Panc1 (cell line): ENCODE data around the gene KRCC1. TPM values are rescaled to one million over a fixed set of nuclear protein-coding genes. Genes with fewer than 3 reads are reported as not detected.

Experiments used
- ATAC-seq: fragments of 200-7000 bp; cut with Tn5 transposase; 2 replicates; pipeline ENCODE4 v1.9.1; 2020; ENCODE audit warnings: mild to moderate bottlenecking, moderate library complexity
- BruUV-seq: library from RNA; stranded (reverse); fragments of 400-500 nt; replicated peaks from 2 replicates; lab custom pipeline; 2021; lab: Mats Ljungman, UMichigan
- CTCF ChIA-PET: fragments of 300-600 bp; sonication (Branson Sonifier 250); formaldehyde crosslinking; loops from one replicate; lab custom pipeline; 2022; ENCODE audit warnings: antibody characterized with exemption; lab: Charles Lee
- POLR2A ChIA-PET: fragments of 300-600 bp; sonication (Branson Sonifier 250); formaldehyde crosslinking; loops from one replicate; lab custom pipeline; 2022; ENCODE audit warnings: antibody characterized with exemption; lab: Charles Lee
- DNase-seq: peaks from one replicate; pipeline ENCODE4 v3.0.0-alpha.2; 2010; ENCODE audit warnings: low read depth, low spot score
- H3K27ac ChIP-seq: 2 replicates; pipeline ENCODE4 v1.5.1; 2011; ENCODE audit warnings: mild to moderate bottlenecking, low read length, inconsistent platforms
- H3K27me3 ChIP-seq: fragments of 200-500 bp; sonication (Bioruptor generic); 2 replicates; pipeline ENCODE4 v1.6.0; 2014; ENCODE audit warnings: low read length, inconsistent platforms; ENCODE audit not compliant: control insufficient read depth, insufficient read depth
- H3K36me3 ChIP-seq: fragments of 200-500 bp; sonication (Bioruptor generic); 2 replicates; pipeline ENCODE4 v1.5.1; 2014; ENCODE audit warnings: inconsistent platforms, mild to moderate bottlenecking, low read length, moderate library complexity; ENCODE audit not compliant: control insufficient read depth, insufficient read depth
- H3K4me1 ChIP-seq: 2 replicates; pipeline ENCODE4 v1.5.1; 2011; ENCODE audit warnings: inconsistent platforms, mild to moderate bottlenecking, low read length, moderate library complexity; ENCODE audit not compliant: control insufficient read depth, insufficient read depth
- H3K4me3 ChIP-seq, 2 experiments: 2 replicates each; pipeline ENCODE4 v1.5.1; 2011 to 2012; ENCODE audit warnings: low read depth in 2 of 2, low read length in 2 of 2, mild to moderate bottlenecking in 2 of 2, inconsistent platforms in 1 of 2, moderate library complexity in 1 of 2
- H3K9me3 ChIP-seq: fragments of 200-500 bp; sonication (Bioruptor generic); 2 replicates; pipeline ENCODE4 v1.5.1; 2014; ENCODE audit warnings: low read depth, mild to moderate bottlenecking, inconsistent platforms, low read length, moderate library complexity; ENCODE audit not compliant: control insufficient read depth, insufficient read depth
- POLR2AphosphoS5 ChIP-seq: IDR thresholded peaks from 2 replicates; pipeline ENCODE4 v1.6.1; 2012; ENCODE audit warnings: mild to moderate bottlenecking, low read depth, low read length, moderate library complexity
- SIN3A ChIP-seq: IDR thresholded peaks from 2 replicates; pipeline ENCODE4 v1.6.1; 2012; ENCODE audit warnings: low read depth, mild to moderate bottlenecking, low read length, moderate library complexity, borderline replicate concordance; ENCODE audit not compliant: insufficient read depth
- TCF7L2 ChIP-seq: IDR thresholded peaks from 2 replicates; pipeline ENCODE4 v1.6.1; 2011; ENCODE audit warnings: mild to moderate bottlenecking, low read depth, low read length, inconsistent platforms
- in situ Hi-C: cut with HindIII; loops from 2 replicates; pipeline ENCODE4 v1.10.0; 2016; ENCODE audit warnings: low sequenced_read_pairs, low pct_unique_long_range_greater_than_20kb
- intact Hi-C: fragments of 100-400 bp; cut with micrococcal nuclease; formaldehyde crosslinking; loops from one replicate; pipeline ENCODE4 v1.10.0; 2022; ENCODE audit not compliant: unreplicated experiment
- total RNA-seq: library from RNA; stranded (reverse); gene quantifications from one replicate; pipeline ENCODE4 v1.2.1, GENCODE V29; 2021; ENCODE audit not compliant: unreplicated experiment
- TF ChIP-seq, protein P1 (sequence below): fragments of 450-650 bp; IDR thresholded peaks from 2 replicates; pipeline ENCODE4 v1.5.1; 2017; ENCODE audit warnings: mild to moderate bottlenecking
- TF ChIP-seq, protein P2 (sequence below), 2 experiments: IDR thresholded peaks; 2 replicates each; pipeline ENCODE4 v1.6.1; 2011 to 2012; ENCODE audit warnings: low read depth in 2 of 2, control low read depth in 1 of 2, low read length in 1 of 2, mild to moderate bottlenecking in 1 of 2, moderate library complexity in 1 of 2; ENCODE audit not compliant: insufficient read depth in 1 of 2

Gene KRCC1
- total RNA-seq, 1 experiment from 2014 or later: 7.6 TPM

DNA sequence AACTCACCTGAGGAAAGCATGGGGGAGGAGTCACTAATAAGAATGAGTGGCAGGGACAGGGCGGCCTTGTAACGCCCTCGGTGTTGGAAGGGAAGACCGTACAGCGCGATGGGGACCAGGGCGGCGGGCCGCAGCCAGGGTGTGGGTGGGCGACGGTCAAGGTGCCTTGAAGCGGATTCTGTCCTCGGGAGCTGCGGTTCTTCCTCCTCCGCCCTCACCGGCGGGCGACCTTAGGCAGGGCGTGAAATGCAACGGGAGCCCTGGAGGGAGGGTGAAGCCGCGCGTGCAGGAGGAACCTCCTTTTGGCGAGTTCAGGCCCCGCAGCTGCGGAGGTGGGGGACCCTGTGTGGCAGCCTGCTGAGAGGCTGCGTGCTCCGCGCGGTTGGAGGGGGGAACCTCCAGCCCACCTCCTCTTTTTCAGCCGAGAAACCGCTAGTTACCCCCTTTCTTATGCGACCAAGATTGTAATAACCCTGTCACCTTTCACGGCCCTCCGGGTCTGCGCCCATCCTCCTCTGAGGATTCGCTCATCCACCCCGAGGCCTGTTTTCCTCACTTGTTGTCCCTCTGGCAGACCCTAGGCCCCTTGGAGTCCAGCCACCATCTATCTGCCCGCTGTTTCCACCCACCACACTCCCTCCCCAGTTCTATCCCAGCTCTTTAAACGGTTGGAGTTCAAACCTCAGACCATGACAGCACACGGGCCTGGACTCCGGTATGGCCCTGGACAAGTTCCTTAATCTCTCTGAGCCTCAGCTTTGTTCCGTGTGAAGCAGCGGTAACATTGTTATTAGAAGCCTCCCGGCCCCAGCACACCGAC lies 38.4 kb downstream of the KRCC1 start:
- in situ Hi-C loops (no loop called here), intact Hi-C loops (no loop called here)
- H3K4me1 ChIP-seq: peaks cover 6% of the 10 kb centered on the region; the same call in 1 of the 2 replicates
- ChIA-PET POLR2A (interaction anchor here (0.6 to 2.0 kb wide), 2 partner anchors 37 to 69 kb away, joined by 5 read pairs; no protein-coding TSS in a partner anchor), CTCF (no interaction called here)
- H3K27me3 ChIP-seq: no peaks in the 10 kb centered on the region
- H3K4me3 ChIP-seq: peak overlapping the region; percentile 73 to 98
- DNase-seq (peak; percentile 45), ATAC-seq (peak; percentile 76)
- H3K9me3 ChIP-seq: no peaks in the 10 kb centered on the region
- H3K27ac ChIP-seq: peak overlapping the region; percentile 98
- TF ChIP-seq TCF7L2 (no peak), SIN3A (peak; percentile 32; the same call in 1 of the 2 replicates)
- BruUV-seq: no TSS peak
- H3K36me3 ChIP-seq: no peaks in the 10 kb centered on the region

DNA sequence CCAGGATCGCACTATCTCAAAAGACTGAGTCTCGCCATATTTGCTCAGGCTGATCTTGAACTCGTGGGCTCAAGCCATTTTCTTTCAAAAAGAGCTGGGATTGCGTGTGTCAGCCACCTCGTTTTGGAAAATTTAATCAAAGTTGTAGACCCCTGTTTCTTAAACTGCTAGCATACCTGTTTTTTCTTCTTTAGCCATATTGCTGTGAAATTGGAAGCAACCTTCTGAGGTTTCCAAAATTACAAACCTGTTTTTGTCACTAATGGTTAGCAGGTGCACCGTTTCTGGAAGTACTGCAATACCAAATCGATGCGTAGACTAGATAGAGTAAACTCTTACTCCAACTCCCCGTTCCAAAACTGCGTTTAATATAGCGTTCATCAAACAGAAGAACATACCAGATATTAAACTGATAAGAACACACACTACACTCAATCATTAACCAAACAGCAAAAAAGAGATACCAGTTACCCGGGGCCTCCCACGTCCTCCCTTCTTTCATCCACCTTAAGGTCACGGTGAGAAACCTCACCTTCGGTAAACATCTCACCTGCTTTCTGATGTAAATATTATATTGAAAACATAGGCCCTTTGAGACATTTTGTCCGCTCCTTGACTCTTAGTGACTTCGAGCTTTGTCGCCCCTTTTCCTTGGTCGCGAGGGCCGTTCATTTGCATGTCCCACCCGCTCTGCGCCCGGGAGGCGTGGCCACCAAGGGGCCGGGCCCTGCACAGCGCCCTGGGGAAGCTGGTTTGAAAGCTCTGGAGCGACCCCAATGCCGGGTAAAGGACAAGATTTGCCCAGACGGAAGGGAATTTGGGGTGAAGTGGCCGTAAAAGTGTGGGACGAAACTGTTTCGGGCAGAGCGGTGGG lies 39.3 kb downstream of the KRCC1 start, which contains the start of gene RNU2-63P:
TSS of gene RNU2-63P (minus strand) at position 462 of the 874 bp plus-strand sequence.
- H3K4me1 ChIP-seq: peaks cover 6% of the 10 kb centered on the region; the same call in 1 of the 2 replicates
- H3K27ac ChIP-seq: peak within 1 kb of the TSS; percentile 98
- ChIA-PET CTCF (no interaction called here), POLR2A (interaction anchor here (0.6 to 2.0 kb wide), 2 partner anchors 38 to 61 kb away, joined by 5 to 9 read pairs; no protein-coding TSS in a partner anchor)
- no peaks in the 10 kb centered on the region for H3K27me3 ChIP-seq
- peak; percentile 95 for ATAC-seq
- no peaks in the 10 kb centered on the region for H3K36me3 ChIP-seq
- in situ Hi-C loops: no loop called here
- intact Hi-C loops: no loop called here
- peak; percentile 92 for DNase-seq
- no peaks in the 10 kb centered on the region for H3K9me3 ChIP-seq
- TF ChIP-seq, protein P1, sequence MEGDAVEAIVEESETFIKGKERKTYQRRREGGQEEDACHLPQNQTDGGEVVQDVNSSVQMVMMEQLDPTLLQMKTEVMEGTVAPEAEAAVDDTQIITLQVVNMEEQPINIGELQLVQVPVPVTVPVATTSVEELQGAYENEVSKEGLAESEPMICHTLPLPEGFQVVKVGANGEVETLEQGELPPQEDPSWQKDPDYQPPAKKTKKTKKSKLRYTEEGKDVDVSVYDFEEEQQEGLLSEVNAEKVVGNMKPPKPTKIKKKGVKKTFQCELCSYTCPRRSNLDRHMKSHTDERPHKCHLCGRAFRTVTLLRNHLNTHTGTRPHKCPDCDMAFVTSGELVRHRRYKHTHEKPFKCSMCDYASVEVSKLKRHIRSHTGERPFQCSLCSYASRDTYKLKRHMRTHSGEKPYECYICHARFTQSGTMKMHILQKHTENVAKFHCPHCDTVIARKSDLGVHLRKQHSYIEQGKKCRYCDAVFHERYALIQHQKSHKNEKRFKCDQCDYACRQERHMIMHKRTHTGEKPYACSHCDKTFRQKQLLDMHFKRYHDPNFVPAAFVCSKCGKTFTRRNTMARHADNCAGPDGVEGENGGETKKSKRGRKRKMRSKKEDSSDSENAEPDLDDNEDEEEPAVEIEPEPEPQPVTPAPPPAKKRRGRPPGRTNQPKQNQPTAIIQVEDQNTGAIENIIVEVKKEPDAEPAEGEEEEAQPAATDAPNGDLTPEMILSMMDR: no peak
- TF ChIP-seq POLR2AphosphoS5: peak; percentile 100
- peak; percentile 82 for TF ChIP-seq TCF7L2
- TF ChIP-seq SIN3A: peak; percentile 96; the same call in 1 of the 2 replicates
- TSS peak; percentile 100 for BruUV-seq
- peak within 1 kb of the TSS; percentile 73 to 98 for H3K4me3 ChIP-seq

DNA sequence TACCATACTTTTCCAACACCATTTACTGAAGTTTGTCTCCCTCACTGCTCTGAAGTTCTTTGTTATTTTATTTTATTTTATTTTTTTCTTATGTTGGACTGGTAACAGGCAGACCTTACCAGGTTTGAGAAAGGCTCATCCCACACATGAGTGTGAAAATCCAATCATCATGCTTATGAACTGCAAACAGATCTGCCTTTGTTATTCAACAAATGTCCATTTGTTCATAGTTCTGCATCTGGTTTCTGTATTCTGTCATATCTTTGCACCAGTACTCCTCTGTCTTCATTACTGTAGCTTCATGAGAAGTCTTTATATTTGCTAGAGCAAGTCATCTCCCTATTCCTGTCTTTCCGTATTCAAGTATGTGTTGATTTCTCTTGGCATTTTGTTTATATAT lies 44.6 kb downstream of the KRCC1 start:
- ATAC-seq (no peak), DNase-seq (no peak)
- Histone ChIP-seq H3K27ac (no peak overlapping the region), H3K27me3 (no peaks in the 10 kb centered on the region), H3K9me3 (no peaks in the 10 kb centered on the region), H3K36me3 (no peaks in the 10 kb centered on the region), H3K4me1 (peaks cover 6% of the 10 kb centered on the region; the same call in 1 of the 2 replicates), H3K4me3 (no peak overlapping the region)
- in situ Hi-C loops: no loop called here
- intact Hi-C loops: no loop called here
- ChIA-PET CTCF (interaction anchor here (1.2 kb wide), 1 partner anchor 9 kb away, joined by 6 read pairs; no protein-coding TSS in a partner anchor), POLR2A (no interaction called here)
- BruUV-seq: no TSS peak
- TF ChIP-seq, protein P1: no peak
- TF ChIP-seq POLR2AphosphoS5 (no peak), SIN3A (no peak), TCF7L2 (no peak)
- TF ChIP-seq, protein P2, sequence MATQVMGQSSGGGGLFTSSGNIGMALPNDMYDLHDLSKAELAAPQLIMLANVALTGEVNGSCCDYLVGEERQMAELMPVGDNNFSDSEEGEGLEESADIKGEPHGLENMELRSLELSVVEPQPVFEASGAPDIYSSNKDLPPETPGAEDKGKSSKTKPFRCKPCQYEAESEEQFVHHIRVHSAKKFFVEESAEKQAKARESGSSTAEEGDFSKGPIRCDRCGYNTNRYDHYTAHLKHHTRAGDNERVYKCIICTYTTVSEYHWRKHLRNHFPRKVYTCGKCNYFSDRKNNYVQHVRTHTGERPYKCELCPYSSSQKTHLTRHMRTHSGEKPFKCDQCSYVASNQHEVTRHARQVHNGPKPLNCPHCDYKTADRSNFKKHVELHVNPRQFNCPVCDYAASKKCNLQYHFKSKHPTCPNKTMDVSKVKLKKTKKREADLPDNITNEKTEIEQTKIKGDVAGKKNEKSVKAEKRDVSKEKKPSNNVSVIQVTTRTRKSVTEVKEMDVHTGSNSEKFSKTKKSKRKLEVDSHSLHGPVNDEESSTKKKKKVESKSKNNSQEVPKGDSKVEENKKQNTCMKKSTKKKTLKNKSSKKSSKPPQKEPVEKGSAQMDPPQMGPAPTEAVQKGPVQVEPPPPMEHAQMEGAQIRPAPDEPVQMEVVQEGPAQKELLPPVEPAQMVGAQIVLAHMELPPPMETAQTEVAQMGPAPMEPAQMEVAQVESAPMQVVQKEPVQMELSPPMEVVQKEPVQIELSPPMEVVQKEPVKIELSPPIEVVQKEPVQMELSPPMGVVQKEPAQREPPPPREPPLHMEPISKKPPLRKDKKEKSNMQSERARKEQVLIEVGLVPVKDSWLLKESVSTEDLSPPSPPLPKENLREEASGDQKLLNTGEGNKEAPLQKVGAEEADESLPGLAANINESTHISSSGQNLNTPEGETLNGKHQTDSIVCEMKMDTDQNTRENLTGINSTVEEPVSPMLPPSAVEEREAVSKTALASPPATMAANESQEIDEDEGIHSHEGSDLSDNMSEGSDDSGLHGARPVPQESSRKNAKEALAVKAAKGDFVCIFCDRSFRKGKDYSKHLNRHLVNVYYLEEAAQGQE (IDR thresholded peaks at IDR 0.05; ENCODE audit: insufficient read depth in 1 of 2, low read depth in 2 of 2, low read length in 1 of 2): no peak
